Keratinocyte (primary cell): ENCODE data around the gene SIAE. TPM values are rescaled to one million over a fixed set of nuclear protein-coding genes. Genes with fewer than 3 reads are reported as not detected.

Experiments used
- DNase-seq: peaks from one replicate; pipeline ENCODE4 v3.0.0-alpha.2; 2011; ENCODE audit warnings: low read depth, missing footprints, low spot score
- FAIRE-seq: peaks from 2 replicates; lab custom pipeline; 2011; peaks lifted over from hg19 to GRCh38; lab: Jason Lieb, UNC
- H2AFZ ChIP-seq: 2 replicates; pipeline ENCODE4 v1.6.0; 2012; ENCODE audit warnings: low read length, control low read depth, inconsistent platforms; ENCODE audit not compliant: control insufficient read depth
- H3K27ac ChIP-seq: 2 replicates; pipeline ENCODE4 v1.5.1; 2011; ENCODE audit warnings: low read length; ENCODE audit not compliant: control insufficient read depth, insufficient read depth
- H3K27me3 ChIP-seq: 3 replicates; pipeline ENCODE4 v1.6.0; 2011; ENCODE audit warnings: low read length; ENCODE audit not compliant: control insufficient read depth, insufficient read depth; ENCODE audit errors: extremely low read depth
- H3K36me3 ChIP-seq, 2 experiments: 2 replicates in 1 of 2; 3 replicates in 1 of 2; pipeline ENCODE4 v1.5.1; 2011; ENCODE audit warnings: low read length in 2 of 2, mild to moderate bottlenecking in 1 of 2; ENCODE audit not compliant: control insufficient read depth in 2 of 2, insufficient read depth in 2 of 2; ENCODE audit errors: extremely low read depth in 1 of 2
- H3K4me1 ChIP-seq: 3 replicates; pipeline ENCODE4 v1.5.1; 2011; ENCODE audit warnings: low read length; ENCODE audit not compliant: control insufficient read depth, insufficient read depth; ENCODE audit errors: extremely low read depth
- H3K4me2 ChIP-seq: 3 replicates; pipeline ENCODE4 v1.6.0; 2011; ENCODE audit warnings: low read depth, low read length; ENCODE audit not compliant: control insufficient read depth, insufficient read depth; ENCODE audit errors: extremely low read depth
- H3K4me3 ChIP-seq, 3 experiments: fragments of 200-600 bp in 1 of 3; sonication (generic) in 1 of 3; 2 replicates in 2 of 3; 3 replicates in 1 of 3; pipeline ENCODE4 v1.5.1; 2011 to 2016; ENCODE audit warnings: low read length in 3 of 3, mild to moderate bottlenecking in 3 of 3, control low read depth in 2 of 3, inconsistent platforms in 1 of 3, low read depth in 1 of 3, mixed read lengths in 1 of 3, mixed run types in 1 of 3, moderate library complexity in 1 of 3; ENCODE audit not compliant: control insufficient read depth in 2 of 3, insufficient read depth in 2 of 3; ENCODE audit errors: extremely low read depth in 1 of 3
- H3K79me2 ChIP-seq: 2 replicates; pipeline ENCODE4 v1.6.0; 2012; ENCODE audit warnings: low read length; ENCODE audit not compliant: control insufficient read depth, insufficient read depth
- H3K9ac ChIP-seq: 3 replicates; pipeline ENCODE4 v1.6.0; 2011; ENCODE audit warnings: low read length; ENCODE audit not compliant: control insufficient read depth, insufficient read depth; ENCODE audit errors: extremely low read depth
- H3K9me1 ChIP-seq: 3 replicates; pipeline ENCODE4 v1.6.0; 2011; ENCODE audit warnings: low read length; ENCODE audit not compliant: control insufficient read depth, insufficient read depth; ENCODE audit errors: extremely low read depth
- H3K9me3 ChIP-seq: 2 replicates; pipeline ENCODE4 v1.5.1; 2012; ENCODE audit warnings: low read depth, low read length; ENCODE audit not compliant: control insufficient read depth
- H4K20me1 ChIP-seq: 3 replicates; pipeline ENCODE4 v1.6.0; 2011; ENCODE audit warnings: low read length; ENCODE audit not compliant: control insufficient read depth, insufficient read depth; ENCODE audit errors: extremely low read depth
- EZH2 ChIP-seq: IDR thresholded peaks from one replicate; pipeline ENCODE4 v1.6.1; 2012; ENCODE audit warnings: inconsistent platforms, mild to moderate bottlenecking, low read length, moderate library complexity
- dilution Hi-C: fragments of 300-500 bp; cut with MboI; formaldehyde crosslinking; loops from one replicate; pipeline ENCODE4 v1.7.0; 2020; ENCODE audit warnings: low sequenced_read_pairs; ENCODE audit not compliant: extremely low pct_ligation_motif_present
- polyA plus RNA-seq, 5 experiments: library from polyadenylated mRNA; depleted of rRNA in 3 of 5; stranded (reverse) in 3 of 5; stranded (forward) in 1 of 5; unstranded in 1 of 5; fragments of >200 nt; gene quantifications; 1 replicate in 1 of 5; 2 replicates in 3 of 5; 3 replicates in 1 of 5; pipeline versions ENCODE4 v1.2.1 to v1.2.3, GENCODE V29; 2011 to 2012; ENCODE audit warnings: missing spikeins in 2 of 5, low read depth in 1 of 5, low replicate concordance in 1 of 5
- TF ChIP-seq, protein P1 (sequence below), 3 experiments: IDR thresholded peaks in 1 of 3; conservative IDR thresholded peaks in 1 of 3; optimal IDR thresholded peaks in 1 of 3; 2 replicates in 2 of 3; 3 replicates in 1 of 3; pipeline versions ENCODE3 to v1.5.1; 2011; ENCODE audit warnings: low read length in 3 of 3, mild to moderate bottlenecking in 3 of 3, moderate library complexity in 2 of 3, control low read depth in 1 of 3, inconsistent platforms in 1 of 3; ENCODE audit not compliant: insufficient read depth in 2 of 3; ENCODE audit errors: extremely low read depth in 1 of 3

The SIAE gene
- polyA plus RNA-seq, 1 donor (not counting 4 experiments of a cell fraction or from before 2014, with no cell fraction given), result 26.6 TPM

DNA sequence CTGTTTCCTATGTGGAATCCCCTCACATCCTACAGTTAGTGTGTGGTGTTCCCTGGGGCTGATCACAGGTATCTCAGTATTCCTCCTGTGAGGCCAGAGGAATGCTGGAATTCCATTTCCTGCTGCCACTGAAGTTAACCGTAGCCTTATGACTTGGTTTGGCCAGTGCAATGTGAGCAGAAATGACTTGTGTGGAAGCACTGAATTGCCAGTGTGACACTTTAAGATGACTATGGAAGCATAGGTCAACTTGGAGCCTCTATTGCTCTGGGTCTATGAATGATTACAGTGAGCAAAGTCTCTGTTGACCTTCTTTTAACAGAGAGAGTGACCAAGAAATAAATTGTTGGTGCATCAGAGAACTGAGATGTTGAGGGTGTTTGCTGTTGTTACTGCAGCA lies 34.4 kb downstream of the SIAE start:
- H3K27me3 ChIP-seq, result no peaks in the 10 kb centered on the region
- no peaks in the 10 kb centered on the region for H3K79me2 ChIP-seq
- H2AFZ ChIP-seq, result no peak overlapping the region
- no peak for DNase-seq
- FAIRE-seq, result no peak
- no peak overlapping the region for H3K27ac ChIP-seq
- TF ChIP-seq EZH2, result no peak
- TF ChIP-seq, protein P1, sequence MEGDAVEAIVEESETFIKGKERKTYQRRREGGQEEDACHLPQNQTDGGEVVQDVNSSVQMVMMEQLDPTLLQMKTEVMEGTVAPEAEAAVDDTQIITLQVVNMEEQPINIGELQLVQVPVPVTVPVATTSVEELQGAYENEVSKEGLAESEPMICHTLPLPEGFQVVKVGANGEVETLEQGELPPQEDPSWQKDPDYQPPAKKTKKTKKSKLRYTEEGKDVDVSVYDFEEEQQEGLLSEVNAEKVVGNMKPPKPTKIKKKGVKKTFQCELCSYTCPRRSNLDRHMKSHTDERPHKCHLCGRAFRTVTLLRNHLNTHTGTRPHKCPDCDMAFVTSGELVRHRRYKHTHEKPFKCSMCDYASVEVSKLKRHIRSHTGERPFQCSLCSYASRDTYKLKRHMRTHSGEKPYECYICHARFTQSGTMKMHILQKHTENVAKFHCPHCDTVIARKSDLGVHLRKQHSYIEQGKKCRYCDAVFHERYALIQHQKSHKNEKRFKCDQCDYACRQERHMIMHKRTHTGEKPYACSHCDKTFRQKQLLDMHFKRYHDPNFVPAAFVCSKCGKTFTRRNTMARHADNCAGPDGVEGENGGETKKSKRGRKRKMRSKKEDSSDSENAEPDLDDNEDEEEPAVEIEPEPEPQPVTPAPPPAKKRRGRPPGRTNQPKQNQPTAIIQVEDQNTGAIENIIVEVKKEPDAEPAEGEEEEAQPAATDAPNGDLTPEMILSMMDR (optimal IDR thresholded peaks at IDR 0.05 in 1 of 3, IDR thresholded peaks at IDR 0.05 in 1 of 3, conservative IDR thresholded peaks at IDR 0.05 in 1 of 3; ENCODE audit: extremely low read depth in 1 of 3, insufficient read depth in 2 of 3, low read length in 3 of 3), result no peak
- peaks cover 9 to 13% of the 10 kb centered on the region in 2 experiments for H3K36me3 ChIP-seq
- H3K4me3 ChIP-seq, result no peak overlapping the region
- H3K9me1 ChIP-seq, result no peaks in the 10 kb centered on the region
- H3K9ac ChIP-seq, result no peak overlapping the region
- dilution Hi-C loops, result no loop called here
- no peak overlapping the region for H3K4me2 ChIP-seq
- no peaks in the 10 kb centered on the region for H4K20me1 ChIP-seq
- no peaks in the 10 kb centered on the region for H3K4me1 ChIP-seq
- H3K9me3 ChIP-seq, result peaks cover 4% of the 10 kb centered on the region

DNA sequence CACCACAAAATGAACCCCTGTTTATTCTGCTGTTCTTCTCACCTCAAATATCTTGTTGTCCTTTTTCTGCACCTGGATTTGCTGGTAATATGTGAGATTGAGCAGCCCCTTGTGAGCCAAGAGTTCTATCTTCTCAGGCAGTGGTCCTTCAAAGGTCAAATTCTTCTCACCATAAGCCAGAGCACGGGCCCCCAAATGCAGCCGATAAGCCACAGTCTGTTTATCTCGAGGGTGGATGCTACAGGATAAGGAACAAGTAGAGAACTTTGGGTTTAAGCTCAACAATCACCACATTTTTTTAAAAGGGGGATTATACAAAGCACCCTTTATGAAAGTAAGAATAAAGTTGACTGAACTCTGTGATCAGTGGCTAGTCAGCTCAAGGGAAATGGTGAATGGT lies 35.0 kb downstream of the SIAE start:
- Histone ChIP-seq H3K79me2 (no peaks in the 10 kb centered on the region), H2AFZ (no peak overlapping the region), H4K20me1 (no peaks in the 10 kb centered on the region), H3K9me3 (peaks cover 4% of the 10 kb centered on the region), H3K27ac (no peak overlapping the region), H3K4me2 (no peak overlapping the region), H3K27me3 (no peaks in the 10 kb centered on the region), H3K4me3 (no peak overlapping the region), H3K9me1 (no peaks in the 10 kb centered on the region), H3K36me3 (peaks cover 9 to 13% of the 10 kb centered on the region in 2 experiments), H3K4me1 (no peaks in the 10 kb centered on the region), H3K9ac (no peak overlapping the region)
- no peak for TF ChIP-seq EZH2
- TF ChIP-seq, protein P1 (optimal IDR thresholded peaks at IDR 0.05 in 1 of 3, IDR thresholded peaks at IDR 0.05 in 1 of 3, conservative IDR thresholded peaks at IDR 0.05 in 1 of 3; ENCODE audit: extremely low read depth in 1 of 3, insufficient read depth in 2 of 3, low read length in 3 of 3), result no peak
- no peak for FAIRE-seq
- DNase-seq, result no peak
- dilution Hi-C loops, result no loop called here
